Measurements from ENCODE around the gene TFEB.
A peak's percentile ranks its signal among the peaks of the same experiment; 100 is the strongest.

GRCh38 chr6:41730531-41731436 is 4.6 kb downstream of the TFEB start:
- TF ChIP-seq, protein P1, sequence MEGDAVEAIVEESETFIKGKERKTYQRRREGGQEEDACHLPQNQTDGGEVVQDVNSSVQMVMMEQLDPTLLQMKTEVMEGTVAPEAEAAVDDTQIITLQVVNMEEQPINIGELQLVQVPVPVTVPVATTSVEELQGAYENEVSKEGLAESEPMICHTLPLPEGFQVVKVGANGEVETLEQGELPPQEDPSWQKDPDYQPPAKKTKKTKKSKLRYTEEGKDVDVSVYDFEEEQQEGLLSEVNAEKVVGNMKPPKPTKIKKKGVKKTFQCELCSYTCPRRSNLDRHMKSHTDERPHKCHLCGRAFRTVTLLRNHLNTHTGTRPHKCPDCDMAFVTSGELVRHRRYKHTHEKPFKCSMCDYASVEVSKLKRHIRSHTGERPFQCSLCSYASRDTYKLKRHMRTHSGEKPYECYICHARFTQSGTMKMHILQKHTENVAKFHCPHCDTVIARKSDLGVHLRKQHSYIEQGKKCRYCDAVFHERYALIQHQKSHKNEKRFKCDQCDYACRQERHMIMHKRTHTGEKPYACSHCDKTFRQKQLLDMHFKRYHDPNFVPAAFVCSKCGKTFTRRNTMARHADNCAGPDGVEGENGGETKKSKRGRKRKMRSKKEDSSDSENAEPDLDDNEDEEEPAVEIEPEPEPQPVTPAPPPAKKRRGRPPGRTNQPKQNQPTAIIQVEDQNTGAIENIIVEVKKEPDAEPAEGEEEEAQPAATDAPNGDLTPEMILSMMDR (IDR thresholded peaks at IDR 0.05 in 8 of 11, conservative IDR thresholded peaks at IDR 0.05 in 3 of 11): no peak
- TF ChIP-seq POLR2AphosphoS5 (IDR thresholded peaks at IDR 0.05): peak in 1 of 3 donors; percentile 76

Data from spleen (tissue), 7 donors.